ENCODE data around the gene ATG16L1. TPM values are rescaled to one million over a fixed set of nuclear protein-coding genes. Genes with fewer than 3 reads are reported as not detected.

Gene ATG16L1
- total RNA-seq, 1 donor from 2014 or later: 24.8 TPM

DNA sequence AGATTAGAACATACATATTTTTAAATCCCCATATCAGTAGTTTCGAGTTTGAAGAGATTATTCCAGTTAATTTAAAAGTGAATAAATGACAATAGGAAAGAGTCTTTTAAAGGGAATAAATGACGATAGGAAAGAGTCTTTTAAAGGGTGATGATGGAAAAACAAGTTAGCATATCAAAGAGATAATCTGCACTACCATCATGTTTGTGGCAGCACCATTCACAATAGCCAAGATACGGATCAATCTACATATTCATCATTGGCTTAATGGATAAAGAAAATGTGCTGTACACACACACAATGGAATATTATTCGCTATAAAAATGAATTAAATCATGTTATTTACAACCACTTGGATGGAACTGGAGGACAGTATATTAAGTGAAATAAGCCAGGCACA, 15.0 kb downstream of the ATG16L1 start:
- no peaks in the 10 kb centered on the region for H3K4me1 Mint-ChIP-seq (ENCODE audit: low read depth)
- H3K4me3 Mint-ChIP-seq (ENCODE audit: unreplicated experiment): no peak overlapping the region
- H3K36me3 Mint-ChIP-seq (ENCODE audit: low read depth): peaks cover 54% of the 10 kb centered on the region
- no peaks in the 10 kb centered on the region for H3K9me3 Mint-ChIP-seq (ENCODE audit: low read depth)
- TF ChIP-seq, protein P1, sequence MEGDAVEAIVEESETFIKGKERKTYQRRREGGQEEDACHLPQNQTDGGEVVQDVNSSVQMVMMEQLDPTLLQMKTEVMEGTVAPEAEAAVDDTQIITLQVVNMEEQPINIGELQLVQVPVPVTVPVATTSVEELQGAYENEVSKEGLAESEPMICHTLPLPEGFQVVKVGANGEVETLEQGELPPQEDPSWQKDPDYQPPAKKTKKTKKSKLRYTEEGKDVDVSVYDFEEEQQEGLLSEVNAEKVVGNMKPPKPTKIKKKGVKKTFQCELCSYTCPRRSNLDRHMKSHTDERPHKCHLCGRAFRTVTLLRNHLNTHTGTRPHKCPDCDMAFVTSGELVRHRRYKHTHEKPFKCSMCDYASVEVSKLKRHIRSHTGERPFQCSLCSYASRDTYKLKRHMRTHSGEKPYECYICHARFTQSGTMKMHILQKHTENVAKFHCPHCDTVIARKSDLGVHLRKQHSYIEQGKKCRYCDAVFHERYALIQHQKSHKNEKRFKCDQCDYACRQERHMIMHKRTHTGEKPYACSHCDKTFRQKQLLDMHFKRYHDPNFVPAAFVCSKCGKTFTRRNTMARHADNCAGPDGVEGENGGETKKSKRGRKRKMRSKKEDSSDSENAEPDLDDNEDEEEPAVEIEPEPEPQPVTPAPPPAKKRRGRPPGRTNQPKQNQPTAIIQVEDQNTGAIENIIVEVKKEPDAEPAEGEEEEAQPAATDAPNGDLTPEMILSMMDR (IDR thresholded peaks at IDR 0.05): no peak
- H3K27ac Mint-ChIP-seq (ENCODE audit: unreplicated experiment): no peak overlapping the region
- no peak for DNase-seq (ENCODE audit: low spot score)
- H3K27me3 Mint-ChIP-seq (ENCODE audit: low read depth): no peaks in the 10 kb centered on the region

DNA sequence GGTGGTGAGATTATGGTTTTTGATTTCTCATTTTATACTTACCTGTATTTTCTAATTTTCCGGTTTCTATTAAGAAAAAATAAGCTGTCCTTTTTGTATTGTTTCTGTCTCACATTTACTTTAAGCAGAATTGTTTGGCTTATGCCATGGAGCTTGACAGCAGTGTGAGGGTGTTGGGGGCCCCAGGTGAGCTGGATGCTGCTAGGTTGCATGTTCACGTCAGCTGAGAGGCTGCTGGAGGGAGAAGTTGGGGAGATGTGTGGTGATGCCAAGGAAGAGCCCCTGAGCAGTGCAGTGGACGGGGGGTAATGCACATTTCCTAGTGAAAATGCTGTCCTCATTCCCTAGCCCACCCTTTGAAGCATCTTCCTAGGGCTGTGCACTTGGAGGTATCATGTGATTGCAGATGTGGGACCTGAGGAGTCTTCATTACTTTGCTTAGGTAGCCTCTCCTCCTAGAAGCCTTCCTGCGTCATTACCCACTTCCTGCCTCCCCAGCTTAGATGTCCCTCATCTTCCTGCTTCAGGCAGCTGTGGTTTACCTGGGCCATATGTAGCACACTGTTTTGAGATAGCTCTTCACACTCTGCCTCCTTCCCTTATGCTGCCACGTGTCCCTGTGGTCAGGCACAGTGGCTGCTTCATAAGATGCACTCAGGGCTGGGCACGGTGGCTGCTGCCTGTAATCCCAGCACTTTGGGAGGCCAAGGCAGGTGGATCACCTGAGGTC, 16.2 kb downstream of the ATG16L1 start:
- no peaks in the 10 kb centered on the region for H3K27me3 Mint-ChIP-seq (ENCODE audit: low read depth)
- peaks cover 48% of the 10 kb centered on the region for H3K36me3 Mint-ChIP-seq (ENCODE audit: low read depth)
- H3K9me3 Mint-ChIP-seq (ENCODE audit: low read depth): no peaks in the 10 kb centered on the region
- H3K27ac Mint-ChIP-seq (ENCODE audit: unreplicated experiment): no peak overlapping the region
- DNase-seq (ENCODE audit: low spot score): no peak
- H3K4me1 Mint-ChIP-seq (ENCODE audit: low read depth): no peaks in the 10 kb centered on the region
- H3K4me3 Mint-ChIP-seq (ENCODE audit: unreplicated experiment): no peak overlapping the region
- TF ChIP-seq, protein P1 (IDR thresholded peaks at IDR 0.05): no peak

DNA sequence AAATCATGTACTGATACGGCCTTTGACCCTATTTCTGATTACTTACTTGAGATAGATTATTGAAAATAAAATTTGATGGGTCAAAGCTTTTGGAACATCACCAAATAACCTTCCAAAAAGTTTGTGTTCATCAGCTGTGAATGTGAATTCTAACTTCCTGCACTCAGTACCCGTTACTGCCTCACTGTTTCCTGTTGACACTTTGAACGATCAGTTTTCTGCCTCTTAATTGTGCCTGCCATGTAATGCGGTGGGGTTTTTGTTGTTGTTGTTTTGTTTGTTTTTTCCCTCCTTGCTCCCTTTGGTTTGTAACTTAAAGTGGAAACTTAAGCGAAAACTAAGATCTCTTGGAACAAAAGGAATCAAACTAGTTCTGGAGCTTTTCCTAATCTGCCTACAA, 18.9 kb downstream of the ATG16L1 start:
- no peak overlapping the region for H3K4me3 Mint-ChIP-seq (ENCODE audit: unreplicated experiment)
- no peaks in the 10 kb centered on the region for H3K4me1 Mint-ChIP-seq (ENCODE audit: low read depth)
- H3K9me3 Mint-ChIP-seq (ENCODE audit: low read depth): no peaks in the 10 kb centered on the region
- H3K27me3 Mint-ChIP-seq (ENCODE audit: low read depth): no peaks in the 10 kb centered on the region
- no peak overlapping the region for H3K27ac Mint-ChIP-seq (ENCODE audit: unreplicated experiment)
- peaks cover 53% of the 10 kb centered on the region for H3K36me3 Mint-ChIP-seq (ENCODE audit: low read depth)
- DNase-seq (ENCODE audit: low spot score): no peak
- TF ChIP-seq, protein P1 (IDR thresholded peaks at IDR 0.05): no peak

DNA sequence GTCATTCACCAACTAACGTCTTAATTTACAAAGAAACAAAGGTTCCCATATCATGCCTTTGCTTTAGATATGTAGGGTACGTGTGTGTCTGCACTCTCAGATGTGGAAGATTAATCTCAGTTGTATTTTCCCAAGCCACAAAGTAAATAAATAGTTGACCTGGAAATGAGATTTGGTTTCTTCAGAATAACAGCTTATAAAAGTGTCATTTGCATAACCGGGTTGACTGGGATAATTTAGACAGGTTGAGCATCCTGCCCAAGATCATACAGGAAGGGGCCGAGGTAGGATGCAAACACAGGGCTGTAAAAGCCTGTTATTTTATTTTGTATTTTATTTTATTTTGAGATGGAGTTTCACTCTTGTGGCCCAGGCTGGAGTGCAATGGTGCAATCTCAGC, 19.5 kb downstream of the ATG16L1 start:
- Mint-ChIP-seq H3K27ac (ENCODE audit: unreplicated experiment) (no peak overlapping the region), H3K4me3 (ENCODE audit: unreplicated experiment) (no peak overlapping the region), H3K36me3 (ENCODE audit: low read depth) (peaks cover 54% of the 10 kb centered on the region), H3K4me1 (ENCODE audit: low read depth) (no peaks in the 10 kb centered on the region), H3K27me3 (ENCODE audit: low read depth) (no peaks in the 10 kb centered on the region), H3K9me3 (ENCODE audit: low read depth) (no peaks in the 10 kb centered on the region)
- DNase-seq (ENCODE audit: low spot score): no peak
- TF ChIP-seq, protein P1 (IDR thresholded peaks at IDR 0.05): no peak

DNA sequence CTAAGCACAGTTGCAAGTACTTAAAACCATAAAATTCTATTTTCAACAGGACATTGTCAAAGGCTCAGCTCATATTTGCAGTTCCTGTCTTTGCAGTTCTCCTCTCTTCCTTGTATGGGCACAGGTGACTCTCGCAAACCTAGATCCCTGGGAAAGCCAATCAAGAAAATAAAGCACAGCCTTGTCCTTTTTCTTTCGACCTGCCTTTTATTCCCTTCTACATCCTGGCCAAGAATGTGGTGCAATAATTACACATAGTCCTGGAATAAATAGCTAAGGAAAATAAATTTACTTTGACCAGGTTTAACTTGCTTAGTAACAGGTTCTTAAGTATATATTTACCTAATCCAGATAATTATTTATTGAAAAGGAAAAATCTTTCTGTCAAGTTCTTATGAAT, 20.2 kb downstream of the ATG16L1 start:
- H3K9me3 Mint-ChIP-seq (ENCODE audit: low read depth): no peaks in the 10 kb centered on the region
- no peak overlapping the region for H3K27ac Mint-ChIP-seq (ENCODE audit: unreplicated experiment)
- no peak overlapping the region for H3K4me3 Mint-ChIP-seq (ENCODE audit: unreplicated experiment)
- no peaks in the 10 kb centered on the region for H3K4me1 Mint-ChIP-seq (ENCODE audit: low read depth)
- no peak for DNase-seq (ENCODE audit: low spot score)
- TF ChIP-seq, protein P1 (IDR thresholded peaks at IDR 0.05): no peak
- peaks cover 50% of the 10 kb centered on the region for H3K36me3 Mint-ChIP-seq (ENCODE audit: low read depth)
- H3K27me3 Mint-ChIP-seq (ENCODE audit: low read depth): no peaks in the 10 kb centered on the region

Measured in chondrocyte (in vitro differentiated cells).